BJ (cell line): Measurements from ENCODE around the gene SUMO2. TPM values are rescaled to one million over a fixed set of nuclear protein-coding genes. Genes with fewer than 3 reads are reported as not detected.
"Not testable (repeated sequence)": the region's sequence is repeated elsewhere in the genome, so short reads cannot be mapped to it uniquely, and the experiment has no call there.

Experiments
- CTCF ChIA-PET: fragments of 350-600 bp; formaldehyde crosslinking; extraction: SDS; loops from one replicate; lab custom pipeline; 2021; ENCODE audit warnings: antibody characterized with exemption, inconsistent platforms; lab: Yijun Ruan, JAX
- POLR2A ChIA-PET: fragments of 300-600 bp; sonication (Branson Sonifier 250); formaldehyde crosslinking; extraction: SDS; loops from one replicate; lab custom pipeline; 2021; ENCODE audit warnings: antibody characterized with exemption; lab: Charles Lee
- DNase-seq: peaks from one replicate; pipeline ENCODE4 v3.0.0-alpha.2; 2011; ENCODE audit warnings: low read depth
- H3K27me3 ChIP-seq: 2 replicates; pipeline ENCODE4 v1.6.0; 2011; ENCODE audit warnings: low read length; ENCODE audit not compliant: control insufficient read depth, insufficient read depth
- H3K36me3 ChIP-seq: 2 replicates; pipeline ENCODE4 v1.5.1; 2011; ENCODE audit warnings: low read length; ENCODE audit not compliant: control insufficient read depth, insufficient read depth
- H3K4me3 ChIP-seq: 2 replicates; pipeline ENCODE4 v1.5.1; 2011; ENCODE audit warnings: low read depth, mild to moderate bottlenecking, control low read depth, low read length
- CTCF ChIP-seq: IDR thresholded peaks from 2 replicates; pipeline ENCODE4 v1.5.1; 2011; ENCODE audit warnings: low read depth, mild to moderate bottlenecking, control low read depth, inconsistent platforms, low read length, moderate library complexity; ENCODE audit not compliant: insufficient read depth
- polyA plus RNA-seq: library from polyadenylated mRNA; depleted of rRNA; stranded (reverse); fragments of >200 nt; gene quantifications from 2 replicates; pipeline ENCODE4 v1.2.3, GENCODE V29; 2011

SUMO2 gene
- polyA plus RNA-seq, 1 experiment = 131 TPM

GRCh38 chr17:75130059-75130631 is 52.6 kb downstream of the SUMO2 start:
- no peaks in the 10 kb centered on the region for H3K27me3 ChIP-seq
- no peak for DNase-seq
- CTCF ChIA-PET = interaction anchor here (0.6 to 4.7 kb wide), 12 partner anchors 9 to 169 kb away, joined by 3 to 78 read pairs (median 8); partner anchors contain the start of genes ARMC7 and SLC16A5
- H3K4me3 ChIP-seq = peak overlapping the region; percentile 66
- TF ChIP-seq CTCF = no peak
- POLR2A ChIA-PET = no interaction called here
- peaks cover 16% of the 10 kb centered on the region for H3K36me3 ChIP-seq

GRCh38 chr17:75129576-75129975 is 53.2 kb downstream of the SUMO2 start:
- ChIA-PET CTCF (interaction anchor here (0.6 to 4.7 kb wide), 7 partner anchors 9 to 168 kb away, joined by 3 to 78 read pairs (median 8); partner anchors contain the start of genes ARMC7 and SLC16A5), POLR2A (no interaction called here)
- H3K27me3 ChIP-seq = no peaks in the 10 kb centered on the region
- peaks cover 16% of the 10 kb centered on the region for H3K36me3 ChIP-seq
- TF ChIP-seq CTCF = no peak
- no peak for DNase-seq
- H3K4me3 ChIP-seq = no peak overlapping the region

- DNase-seq = no peak
- peaks cover 16% of the 10 kb centered on the region for H3K36me3 ChIP-seq
- H3K27me3 ChIP-seq = no peaks in the 10 kb centered on the region
- no peak overlapping the region for H3K4me3 ChIP-seq
- ChIA-PET POLR2A (no interaction called here), CTCF (interaction anchor here (1.7 to 6.9 kb wide), 5 partner anchors 8 to 41 kb away, joined by 4 to 78 read pairs (median 34); partner anchors contain the start of genes ARMC7 and SLC16A5)
- TF ChIP-seq CTCF = no peak
Observed at GRCh38 chr17:75128694-75129505, 53.9 kb downstream of the SUMO2 start.

- CTCF ChIA-PET = interaction anchor here (4.7 to 6.9 kb wide), 2 partner anchors 7 to 14 kb away, joined by 34 to 49 read pairs; no protein-coding TSS in a partner anchor
- H3K27me3 ChIP-seq, POLR2A ChIA-PET, DNase-seq, H3K4me3 ChIP-seq: not testable (repeated sequence)
- H3K36me3 ChIP-seq = peaks cover 16% of the 10 kb centered on the region
Observed at GRCh38 chr17:75127936-75128335, 54.8 kb downstream of the SUMO2 start.

GRCh38 chr17:75126954-75127353 is 55.8 kb downstream of the SUMO2 start:
- ChIA-PET POLR2A (interaction anchor here (0.6 kb wide), 1 partner anchor 48 kb away, joined by 3 read pairs; no protein-coding TSS in a partner anchor), CTCF (interaction anchor here (6.9 kb wide), 1 partner anchor 13 kb away, joined by 49 read pairs; no protein-coding TSS in a partner anchor)
- DNase-seq = no peak
- H3K36me3 ChIP-seq = peaks cover 16% of the 10 kb centered on the region
- no peaks in the 10 kb centered on the region for H3K27me3 ChIP-seq
- no peak overlapping the region for H3K4me3 ChIP-seq
- TF ChIP-seq CTCF = no peak
